Parathyroid adenoma (tissue), 2 donors: ENCODE results near the gene ADAT3.

Experiments
- H2AFZ ChIP-seq: fragments of 300-600 bp; sonication (generic); one replicate; pipeline ENCODE4 v1.7.0; 2017; ENCODE audit warnings: antibody characterized with exemption, mild to moderate bottlenecking
- H3K27ac ChIP-seq: fragments of 300-600 bp; sonication (generic); one replicate; pipeline ENCODE4 v1.7.0; 2017
- H3K27me3 ChIP-seq: fragments of 300-600 bp; sonication (generic); one replicate; pipeline ENCODE4 v1.7.0; 2017; ENCODE audit warnings: low read length; ENCODE audit not compliant: control insufficient read depth, insufficient read depth
- H3K36me3 ChIP-seq: fragments of 300-600 bp; sonication (generic); one replicate; pipeline ENCODE4 v1.7.0; 2017; ENCODE audit warnings: low read length; ENCODE audit not compliant: control insufficient read depth, insufficient read depth
- H3K4me1 ChIP-seq: fragments of 300-600 bp; sonication (generic); one replicate; pipeline ENCODE4 v1.7.0; 2017; ENCODE audit warnings: control low read depth
- H3K4me2 ChIP-seq: fragments of 300-600 bp; sonication (generic); one replicate; pipeline ENCODE4 v1.7.0; 2017; ENCODE audit warnings: low read length
- H3K4me3 ChIP-seq: fragments of 300-600 bp; sonication (generic); one replicate; pipeline ENCODE4 v1.7.0; 2017; ENCODE audit warnings: low read depth, low read length
- H3K79me2 ChIP-seq: fragments of 300-600 bp; sonication (generic); one replicate; pipeline ENCODE4 v1.7.0; 2017; ENCODE audit warnings: control low read depth
- H3K9ac ChIP-seq: fragments of 300-600 bp; sonication (generic); one replicate; pipeline ENCODE4 v1.7.0; 2017; ENCODE audit warnings: mild to moderate bottlenecking
- H3K9me3 ChIP-seq: fragments of 300-600 bp; sonication (generic); one replicate; pipeline ENCODE4 v1.7.0; 2017; ENCODE audit warnings: low read length; ENCODE audit not compliant: control insufficient read depth
- TF ChIP-seq, protein P1 (sequence below): fragments of 300-600 bp; sonication (generic); IDR thresholded peaks from one replicate; pipeline ENCODE4 v1.7.0; 2017; ENCODE audit warnings: antibody characterized with exemption, mild to moderate bottlenecking
- donor health status: primary hyperparathyroidism.

ADAT3 gene

DNA sequence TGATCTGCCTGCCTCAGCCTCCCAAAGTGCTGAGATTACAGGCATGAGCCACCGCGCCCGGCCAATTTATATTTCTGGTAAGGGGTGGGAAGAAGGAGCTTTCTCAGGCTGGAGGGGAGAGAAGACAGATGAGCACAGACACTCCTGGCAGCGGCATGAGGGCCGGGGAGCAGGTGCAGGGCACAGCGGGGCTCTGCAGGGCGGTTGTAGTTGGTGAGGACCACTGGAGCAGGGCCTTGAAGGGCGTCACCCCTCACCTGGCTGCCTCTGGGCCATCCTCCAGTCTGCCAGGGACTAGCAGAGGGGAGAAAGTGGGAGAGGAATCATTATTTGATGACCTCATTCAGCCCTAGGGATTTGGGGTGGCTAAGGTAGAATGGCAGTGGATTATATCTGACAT, 27.2 kb downstream of the ADAT3 start:
- Histone ChIP-seq H2AFZ (no peak overlapping the region), H3K4me3 (no peak overlapping the region), H3K9ac (no peak overlapping the region), H3K9me3 (no peaks in the 10 kb centered on the region), H3K4me1 (peaks cover 4% of the 10 kb centered on the region), H3K79me2 (no peaks in the 10 kb centered on the region), H3K4me2 (no peak overlapping the region), H3K27ac (no peak overlapping the region), H3K36me3 (no peaks in the 10 kb centered on the region), H3K27me3 (no peaks in the 10 kb centered on the region)
- TF ChIP-seq, protein P1, sequence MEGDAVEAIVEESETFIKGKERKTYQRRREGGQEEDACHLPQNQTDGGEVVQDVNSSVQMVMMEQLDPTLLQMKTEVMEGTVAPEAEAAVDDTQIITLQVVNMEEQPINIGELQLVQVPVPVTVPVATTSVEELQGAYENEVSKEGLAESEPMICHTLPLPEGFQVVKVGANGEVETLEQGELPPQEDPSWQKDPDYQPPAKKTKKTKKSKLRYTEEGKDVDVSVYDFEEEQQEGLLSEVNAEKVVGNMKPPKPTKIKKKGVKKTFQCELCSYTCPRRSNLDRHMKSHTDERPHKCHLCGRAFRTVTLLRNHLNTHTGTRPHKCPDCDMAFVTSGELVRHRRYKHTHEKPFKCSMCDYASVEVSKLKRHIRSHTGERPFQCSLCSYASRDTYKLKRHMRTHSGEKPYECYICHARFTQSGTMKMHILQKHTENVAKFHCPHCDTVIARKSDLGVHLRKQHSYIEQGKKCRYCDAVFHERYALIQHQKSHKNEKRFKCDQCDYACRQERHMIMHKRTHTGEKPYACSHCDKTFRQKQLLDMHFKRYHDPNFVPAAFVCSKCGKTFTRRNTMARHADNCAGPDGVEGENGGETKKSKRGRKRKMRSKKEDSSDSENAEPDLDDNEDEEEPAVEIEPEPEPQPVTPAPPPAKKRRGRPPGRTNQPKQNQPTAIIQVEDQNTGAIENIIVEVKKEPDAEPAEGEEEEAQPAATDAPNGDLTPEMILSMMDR, result no peak

DNA sequence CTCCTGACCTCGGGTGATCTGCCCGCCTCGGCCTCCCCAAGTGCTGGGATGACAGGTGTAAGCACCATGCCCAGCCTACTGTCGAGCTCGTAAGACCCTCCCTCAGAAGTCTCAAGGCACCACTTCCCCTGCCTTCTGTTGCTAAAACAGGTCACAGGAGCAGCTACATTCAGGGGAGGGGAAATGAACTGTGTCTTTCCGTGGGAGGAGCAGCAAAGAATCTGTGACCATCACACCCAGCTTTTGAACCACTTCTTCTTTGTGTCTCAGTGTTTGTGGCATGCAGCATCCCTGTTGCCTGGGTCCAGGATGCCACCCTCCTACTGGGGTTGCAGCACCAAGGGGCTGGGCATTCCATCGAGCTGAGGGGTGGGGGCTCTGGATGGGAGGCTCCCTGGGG, 28.0 kb downstream of the ADAT3 start:
- Histone ChIP-seq H3K27ac (no peak overlapping the region), H3K4me3 (no peak overlapping the region), H3K9me3 (no peaks in the 10 kb centered on the region), H3K36me3 (no peaks in the 10 kb centered on the region), H3K27me3 (no peaks in the 10 kb centered on the region), H3K9ac (no peak overlapping the region), H3K79me2 (no peaks in the 10 kb centered on the region), H3K4me1 (peaks cover 4% of the 10 kb centered on the region), H2AFZ (no peak overlapping the region), H3K4me2 (no peak overlapping the region)
- TF ChIP-seq, protein P1, result no peak

GRCh38 chr19:1933942-1934341, 28.7 kb downstream of the ADAT3 start:
- H3K27ac ChIP-seq, result no peak overlapping the region
- H3K36me3 ChIP-seq, result no peaks in the 10 kb centered on the region
- TF ChIP-seq, protein P1, result no peak
- H3K79me2 ChIP-seq, result no peaks in the 10 kb centered on the region
- H3K27me3 ChIP-seq, result no peaks in the 10 kb centered on the region
- no peaks in the 10 kb centered on the region for H3K9me3 ChIP-seq
- H3K4me2 ChIP-seq, result no peak overlapping the region
- no peak overlapping the region for H2AFZ ChIP-seq
- H3K4me1 ChIP-seq, result peaks cover 4% of the 10 kb centered on the region
- H3K4me3 ChIP-seq, result no peak overlapping the region
- no peak overlapping the region for H3K9ac ChIP-seq

- no peak overlapping the region for H3K27ac ChIP-seq
- no peaks in the 10 kb centered on the region for H3K9me3 ChIP-seq
- H3K79me2 ChIP-seq, result no peaks in the 10 kb centered on the region
- no peak overlapping the region for H3K9ac ChIP-seq
- no peak overlapping the region for H3K4me3 ChIP-seq
- no peak overlapping the region for H3K4me2 ChIP-seq
- peak overlapping the region; percentile 64 for H2AFZ ChIP-seq
- peaks cover 10% of the 10 kb centered on the region for H3K4me1 ChIP-seq
- no peaks in the 10 kb centered on the region for H3K27me3 ChIP-seq
- no peaks in the 10 kb centered on the region for H3K36me3 ChIP-seq
- TF ChIP-seq, protein P1, result no peak
Measured at GRCh38 chr19:1935484-1936208, 30.4 kb downstream of the ADAT3 start.

- no peak overlapping the region for H2AFZ ChIP-seq
- H3K79me2 ChIP-seq, result no peaks in the 10 kb centered on the region
- no peak overlapping the region for H3K4me2 ChIP-seq
- TF ChIP-seq, protein P1, result no peak
- no peaks in the 10 kb centered on the region for H3K36me3 ChIP-seq
- H3K4me3 ChIP-seq, result no peak overlapping the region
- no peak overlapping the region for H3K9ac ChIP-seq
- H3K27ac ChIP-seq, result no peak overlapping the region
- H3K9me3 ChIP-seq, result no peaks in the 10 kb centered on the region
- peaks cover 10% of the 10 kb centered on the region for H3K4me1 ChIP-seq
- H3K27me3 ChIP-seq, result no peaks in the 10 kb centered on the region
Measured at GRCh38 chr19:1936430-1936829, 31.2 kb downstream of the ADAT3 start.
